CD14-positive monocyte (primary cell): ENCODE data around the gene BEST1. TPM values are rescaled to one million over a fixed set of nuclear protein-coding genes. Genes with fewer than 3 reads are reported as not detected.

ENCODE experiments used
- DNase-seq, 3 donors: peaks; one replicate each; pipeline ENCODE4 v3.0.0-alpha.2; 2011 to 2022
- H2AFZ ChIP-seq: 2 replicates; pipeline ENCODE4 v1.6.0; 2012; ENCODE audit warnings: mild to moderate bottlenecking, low read depth, low read length, inconsistent platforms; ENCODE audit not compliant: insufficient read depth, poor library complexity, severe bottlenecking
- H3K27ac ChIP-seq, 2 donors: 1 replicate in 1 of 2; 2 replicates in 1 of 2; pipeline ENCODE4 v1.5.1; 2012 to 2013; ENCODE audit warnings: low read length in 2 of 2, control low read depth in 1 of 2, inconsistent platforms in 1 of 2, low read depth in 1 of 2, mild to moderate bottlenecking in 1 of 2
- H3K27me3 ChIP-seq, 2 donors: one replicate each; pipeline versions ENCODE4 v1.6.0 to v1.6.1; 2011 to 2013; ENCODE audit warnings: low read length in 2 of 2; ENCODE audit not compliant: control insufficient read depth in 2 of 2, insufficient read depth in 2 of 2
- H3K36me3 ChIP-seq, 2 donors: replicated peaks in 1 of 2; 1 replicate in 1 of 2; 2 replicates in 1 of 2; pipeline versions ENCODE4 v1.5.1 to v1.6.1; 2012 to 2013; ENCODE audit warnings: low read length in 2 of 2, control low read depth in 1 of 2, inconsistent platforms in 1 of 2, mild to moderate bottlenecking in 1 of 2; ENCODE audit not compliant: insufficient read depth in 2 of 2, control insufficient read depth in 1 of 2
- H3K4me1 ChIP-seq, 2 donors: 1 replicate in 1 of 2; 2 replicates in 1 of 2; pipeline versions ENCODE4 v1.5.1 to v1.6.1; 2012 to 2013; ENCODE audit warnings: low read length in 2 of 2, control low read depth in 1 of 2, inconsistent platforms in 1 of 2, mild to moderate bottlenecking in 1 of 2, moderate library complexity in 1 of 2; ENCODE audit not compliant: insufficient read depth in 2 of 2, control insufficient read depth in 1 of 2
- H3K4me2 ChIP-seq: replicated peaks from 2 replicates; pipeline ENCODE3; 2012; ENCODE audit warnings: low read length, moderate library complexity, mild to moderate bottlenecking; ENCODE audit not compliant: poor library complexity, severe bottlenecking; ENCODE audit errors: extremely low read depth
- H3K4me3 ChIP-seq, 3 experiments: fragments of 200-600 bp in 1 of 3; sonication (generic) in 1 of 3; replicated peaks in 1 of 3; 1 replicate in 2 of 3; 2 replicates in 1 of 3; pipeline ENCODE4 v1.5.1; 2011 to 2013; ENCODE audit warnings: low read length in 3 of 3, mild to moderate bottlenecking in 3 of 3, control low read depth in 2 of 3, low read depth in 2 of 3, inconsistent platforms in 1 of 3, moderate library complexity in 1 of 3
- H3K79me2 ChIP-seq: 2 replicates; pipeline ENCODE4 v1.6.0; 2012; ENCODE audit warnings: mild to moderate bottlenecking, control low read depth, inconsistent platforms, low read length, moderate library complexity; ENCODE audit not compliant: insufficient read depth
- H3K9ac ChIP-seq: 2 replicates; pipeline ENCODE4 v1.6.0; 2017; ENCODE audit warnings: low read length, mild to moderate bottlenecking; ENCODE audit not compliant: insufficient read depth, poor library complexity, severe bottlenecking
- H3K9me3 ChIP-seq, 2 donors: replicated peaks in 1 of 2; 1 replicate in 1 of 2; 2 replicates in 1 of 2; pipeline versions ENCODE4 v1.5.1 to v1.6.1; 2012 to 2013; ENCODE audit warnings: low read length in 2 of 2, control low read depth in 1 of 2; ENCODE audit not compliant: control insufficient read depth in 1 of 2, insufficient read depth in 1 of 2
- H4K20me1 ChIP-seq: 2 replicates; pipeline ENCODE4 v1.6.0; 2012; ENCODE audit warnings: mild to moderate bottlenecking, low read length, control low read depth, moderate library complexity; ENCODE audit not compliant: insufficient read depth
- H3K27ac Mint-ChIP-seq, 7 donors: one replicate each; pipeline ENCODE4 v1.8.0; 2020; ENCODE audit warnings: mild to moderate bottlenecking in 7 of 7, mixed read lengths in 7 of 7, moderate library complexity in 6 of 7, inconsistent platforms in 2 of 7
- H3K27me3 Mint-ChIP-seq, 3 donors: one replicate each; pipeline ENCODE4 v1.8.0; 2021 to 2022; ENCODE audit warnings: low read depth in 3 of 3, mild to moderate bottlenecking in 3 of 3, mixed read lengths in 3 of 3, moderate library complexity in 3 of 3, inconsistent platforms in 1 of 3
- H3K36me3 Mint-ChIP-seq, 2 donors: one replicate each; pipeline ENCODE4 v1.8.0; 2020; ENCODE audit warnings: mixed read lengths in 2 of 2, inconsistent platforms in 1 of 2, mild to moderate bottlenecking in 1 of 2
- H3K4me1 Mint-ChIP-seq: one replicate; pipeline ENCODE4 v1.8.0; 2020; ENCODE audit warnings: mild to moderate bottlenecking, mixed read lengths
- H3K4me3 Mint-ChIP-seq, 2 donors: one replicate each; pipeline ENCODE4 v1.8.0; 2020; ENCODE audit warnings: mild to moderate bottlenecking in 2 of 2, mixed read lengths in 2 of 2, moderate library complexity in 1 of 2
- H3K9me3 Mint-ChIP-seq, 7 donors: one replicate each; pipeline ENCODE4 v1.8.0; 2020 to 2022; ENCODE audit warnings: mixed read lengths in 7 of 7, mild to moderate bottlenecking in 6 of 7, moderate library complexity in 6 of 7, inconsistent platforms in 2 of 7
- WGBS: methylation state at CpG from one replicate; pipeline ENCODE4 v1.1.5; 2013; ENCODE audit warnings: missing lambda C conversion rate; ENCODE audit not compliant: insufficient coverage; 5-methylcytosine and 5-hydroxymethylcytosine counted together
- intact Hi-C, 2 donors: fragments of 100-400 bp; cut with micrococcal nuclease; formaldehyde crosslinking; loops; one replicate each; pipeline versions ENCODE4 v1.15.0 to v1.15.1; 2023
- polyA plus RNA-seq, 3 donors: library from polyadenylated mRNA; depleted of rRNA in 1 of 3; unstranded in 2 of 3; stranded (reverse) in 1 of 3; fragments of 300-500 nt in 2 of 3; fragments of >200 nt in 1 of 3; fragmentation: Illumina TruSeq in 2 of 3; gene quantifications; 1 replicate in 2 of 3; 2 replicates in 1 of 3; pipeline ENCODE4 v1.2.3, GENCODE V29; 2012 to 2021
- TF ChIP-seq, protein P1 (sequence below): fragments of 200-600 bp; IDR thresholded peaks from one replicate; pipeline ENCODE4 v1.8.0; 2022; ENCODE audit warnings: antibody characterized with exemption, mild to moderate bottlenecking

Gene BEST1
- polyA plus RNA-seq, 3 donors: 5.9 to 24.9 (median 7.4) TPM

DNA sequence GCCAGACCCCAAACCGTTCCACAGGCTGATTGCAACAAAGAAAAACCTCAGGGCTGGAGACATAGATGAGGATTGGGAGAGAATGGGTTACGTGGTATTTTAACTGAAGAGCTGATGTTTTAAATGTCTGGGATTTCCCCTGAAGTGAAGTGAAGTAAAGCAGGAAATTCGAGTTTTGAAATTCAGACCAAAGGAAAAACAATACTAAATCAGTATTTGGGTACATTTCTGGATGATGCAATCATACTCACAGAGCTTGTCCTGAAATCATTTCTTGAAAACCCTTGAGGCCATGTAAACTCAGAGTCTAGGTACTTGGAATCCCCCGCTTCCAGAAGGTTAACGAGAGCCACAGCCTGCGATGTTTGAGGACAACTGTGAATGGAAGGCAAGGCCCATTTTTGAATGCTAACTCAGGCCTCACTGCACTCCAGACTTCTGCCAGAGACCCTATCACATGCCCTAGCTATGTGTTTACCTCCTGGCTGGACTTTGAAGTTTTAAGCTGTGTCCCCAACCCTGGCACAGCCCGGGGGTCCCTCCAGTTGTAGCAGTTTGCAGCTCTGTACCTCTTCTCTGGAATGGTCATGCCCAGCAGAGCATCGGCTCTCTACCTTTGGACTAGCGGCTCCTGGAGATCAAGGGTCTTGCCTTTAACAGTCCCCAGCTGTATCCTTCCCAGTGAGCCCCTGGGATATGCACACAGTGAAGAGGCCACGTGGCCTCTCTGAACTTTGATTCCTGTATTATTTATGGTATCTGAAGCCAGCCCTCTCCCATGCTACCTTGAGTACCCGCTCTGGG is 22.7 kb downstream of the BEST1 start:
- H3K4me1 Mint-ChIP-seq: peaks cover 72% of the 10 kb centered on the region
- H3K27me3 Mint-ChIP-seq: peaks cover 4 to 12% (median 7%) of the 10 kb centered on the region in 3 donors
- H3K27ac Mint-ChIP-seq: peak overlapping the region; percentile 98 to 100 (median 99)
- peaks cover 5% of the 10 kb centered on the region for H4K20me1 ChIP-seq
- H3K4me3 Mint-ChIP-seq: peak overlapping the region; percentile 65 to 79
- no peaks in the 10 kb centered on the region for H3K27me3 ChIP-seq
- H3K36me3 ChIP-seq: no peaks in the 10 kb centered on the region
- H3K4me2 ChIP-seq: peak overlapping the region; percentile 89
- peak; percentile 84 to 97 (median 96) for DNase-seq
- H3K27ac ChIP-seq: peak overlapping the region; percentile 94 to 95
- peak overlapping the region; percentile 12 to 61 (median 28) for H3K4me3 ChIP-seq
- H3K9me3 ChIP-seq: no peaks in the 10 kb centered on the region
- H2AFZ ChIP-seq: no peak overlapping the region
- peaks cover 23 to 27% of the 10 kb centered on the region in 2 donors for H3K36me3 Mint-ChIP-seq
- peaks cover 27% of the 10 kb centered on the region for H3K79me2 ChIP-seq
- intact Hi-C loops: loop anchor here (1.0 to 5.0 kb wide), 3 partner anchors 52 to 569 kb away; no protein-coding TSS in a partner anchor
- H3K9ac ChIP-seq: peak overlapping the region; percentile 78
- peaks cover 0 to 2% (median 0%) of the 10 kb centered on the region in 7 donors for H3K9me3 Mint-ChIP-seq
- H3K4me1 ChIP-seq: peaks cover 62 to 71% of the 10 kb centered on the region in 2 donors
- TF ChIP-seq, protein P1, sequence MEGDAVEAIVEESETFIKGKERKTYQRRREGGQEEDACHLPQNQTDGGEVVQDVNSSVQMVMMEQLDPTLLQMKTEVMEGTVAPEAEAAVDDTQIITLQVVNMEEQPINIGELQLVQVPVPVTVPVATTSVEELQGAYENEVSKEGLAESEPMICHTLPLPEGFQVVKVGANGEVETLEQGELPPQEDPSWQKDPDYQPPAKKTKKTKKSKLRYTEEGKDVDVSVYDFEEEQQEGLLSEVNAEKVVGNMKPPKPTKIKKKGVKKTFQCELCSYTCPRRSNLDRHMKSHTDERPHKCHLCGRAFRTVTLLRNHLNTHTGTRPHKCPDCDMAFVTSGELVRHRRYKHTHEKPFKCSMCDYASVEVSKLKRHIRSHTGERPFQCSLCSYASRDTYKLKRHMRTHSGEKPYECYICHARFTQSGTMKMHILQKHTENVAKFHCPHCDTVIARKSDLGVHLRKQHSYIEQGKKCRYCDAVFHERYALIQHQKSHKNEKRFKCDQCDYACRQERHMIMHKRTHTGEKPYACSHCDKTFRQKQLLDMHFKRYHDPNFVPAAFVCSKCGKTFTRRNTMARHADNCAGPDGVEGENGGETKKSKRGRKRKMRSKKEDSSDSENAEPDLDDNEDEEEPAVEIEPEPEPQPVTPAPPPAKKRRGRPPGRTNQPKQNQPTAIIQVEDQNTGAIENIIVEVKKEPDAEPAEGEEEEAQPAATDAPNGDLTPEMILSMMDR: no peak
- 55% methylated on average over 10 of the region's 11 CpGs for WGBS

DNA sequence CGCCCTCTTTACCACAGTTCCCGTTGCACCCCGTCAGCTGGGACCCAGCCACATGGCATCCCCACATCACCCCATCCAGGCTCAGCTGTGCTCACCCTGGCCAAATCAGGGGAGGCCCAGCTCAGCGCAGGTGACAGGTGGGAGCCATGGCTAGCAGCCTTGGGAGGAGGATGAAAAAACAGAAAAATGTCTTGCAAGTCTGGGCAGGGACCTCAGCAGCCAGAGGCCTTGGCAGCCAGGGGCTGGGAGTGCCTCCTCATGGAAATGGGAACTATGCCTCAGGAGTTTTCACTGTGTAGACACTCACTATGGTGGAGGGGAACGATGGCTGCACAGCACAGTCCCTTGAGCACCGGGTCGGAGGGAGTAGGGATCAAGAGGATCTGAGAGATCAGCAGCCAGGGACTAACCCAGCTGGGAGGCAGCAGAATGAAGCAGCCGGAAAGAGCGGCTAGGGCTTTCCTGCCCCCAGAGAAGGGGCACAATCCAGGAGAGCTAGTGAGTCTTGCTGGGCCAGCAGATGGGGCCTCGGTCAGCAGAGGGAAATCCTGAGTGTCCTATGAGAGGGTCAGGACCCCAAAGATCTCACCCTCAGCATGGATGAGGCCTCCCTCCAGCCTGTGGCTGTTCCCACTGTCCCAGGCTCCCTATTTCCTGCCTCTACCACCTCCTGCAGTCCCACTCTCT is 23.5 kb downstream of the BEST1 start:
- Mint-ChIP-seq H3K27me3 (peaks cover 4 to 9% (median 7%) of the 10 kb centered on the region in 3 donors), H3K4me1 (peaks cover 71% of the 10 kb centered on the region), H3K9me3 (peaks cover 0 to 2% (median 0%) of the 10 kb centered on the region in 7 donors), H3K27ac (peak overlapping the region; percentile 98 to 100 (median 99)), H3K36me3 (peaks cover 20 to 26% of the 10 kb centered on the region in 2 donors), H3K4me3 (peak overlapping the region; percentile 17 to 74)
- Histone ChIP-seq H3K27me3 (no peaks in the 10 kb centered on the region), H4K20me1 (no peaks in the 10 kb centered on the region), H3K9ac (peak overlapping the region; percentile 78), H3K4me2 (peak overlapping the region; percentile 89), H3K4me1 (peaks cover 60 to 68% of the 10 kb centered on the region in 2 donors), H2AFZ (no peak overlapping the region), H3K9me3 (no peaks in the 10 kb centered on the region), H3K36me3 (no peaks in the 10 kb centered on the region), H3K27ac (peak overlapping the region; percentile 94 to 95), H3K4me3 (peak overlapping the region in 1 of 3 experiments; percentile 61), H3K79me2 (peaks cover 19% of the 10 kb centered on the region)
- 80% methylated on average over 9 of the region's 10 CpGs for WGBS
- TF ChIP-seq, protein P1: no peak
- intact Hi-C loops: loop anchor here (2.0 to 5.0 kb wide), 2 partner anchors 59 to 569 kb away; no protein-coding TSS in a partner anchor
- DNase-seq: peak in 2 of 3 donors; percentile 48 to 55
